Heart right ventricle (tissue), 16 donors: Measurements from ENCODE around the gene DHRS13. TPM values are rescaled to one million over a fixed set of nuclear protein-coding genes. Genes with fewer than 3 reads are reported as not detected.
A peak's percentile ranks its signal among the peaks of the same experiment; 100 is the strongest.

Experiments used
- ATAC-seq, 8 donors: fragments of 200-7000 bp; cut with Tn5 transposase; one replicate each; pipeline ENCODE4 v1.9.1; 2020; ENCODE audit warnings: mild to moderate bottlenecking in 8 of 8, moderate library complexity in 8 of 8, moderate number of reproducible peaks in 1 of 8
- DNase-seq, 2 donors: peaks; one replicate each; pipeline ENCODE4 v3.0.0-alpha.2; 2020
- H3K27ac ChIP-seq, 10 donors: fragments of 200-600 bp; sonication (generic) in 2 of 10; one replicate each; pipeline versions ENCODE4 v1.5.0 to v1.8.0; 2020 to 2022; ENCODE audit warnings: mild to moderate bottlenecking in 3 of 10
- H3K27me3 ChIP-seq, 7 donors: fragments of 200-600 bp; one replicate each; pipeline ENCODE4 v1.8.0; 2021 to 2022; ENCODE audit warnings: mild to moderate bottlenecking in 2 of 7
- H3K36me3 ChIP-seq, 9 donors: fragments of 200-600 bp; sonication (generic) in 1 of 9; one replicate each; pipeline versions ENCODE4 v1.5.0 to v1.8.0; 2020 to 2022; ENCODE audit warnings: mild to moderate bottlenecking in 2 of 9
- H3K4me1 ChIP-seq, 9 donors: fragments of 200-600 bp; sonication (generic) in 1 of 9; one replicate each; pipeline versions ENCODE4 v1.5.0 to v1.8.0; 2020 to 2022; ENCODE audit warnings: mild to moderate bottlenecking in 4 of 9
- H3K4me3 ChIP-seq, 10 donors: fragments of 200-600 bp; sonication (generic) in 2 of 10; one replicate each; pipeline versions ENCODE4 v1.5.0 to v1.8.0; 2020 to 2022; ENCODE audit warnings: mild to moderate bottlenecking in 7 of 10, moderate library complexity in 2 of 10
- H3K9me3 ChIP-seq, 11 donors: fragments of 200-600 bp in 10 of 11; sonication (generic) in 2 of 11; one replicate each; pipeline versions ENCODE4 v1.5.0 to v1.8.0; 2013 to 2022; ENCODE audit warnings: mild to moderate bottlenecking in 2 of 11, control low read depth in 1 of 11, moderate library complexity in 1 of 11
- CTCF ChIP-seq, 9 donors: fragments of 200-600 bp; sonication (generic) in 2 of 9; IDR thresholded peaks; one replicate each; pipeline versions ENCODE4 v1.5.0 to v1.8.0; 2021 to 2022; ENCODE audit warnings: antibody characterized with exemption in 9 of 9, mild to moderate bottlenecking in 5 of 9, moderate library complexity in 1 of 9
- WGBS, 2 donors: extraction: QIAGEN DNeasy Blood & Tissue Kit; methylation state at CpG; one replicate each; pipeline ENCODE4 v1.1.7; 2013; ENCODE audit warnings: inconsistent platforms in 1 of 2; 5-methylcytosine and 5-hydroxymethylcytosine counted together
- intact Hi-C, 10 donors: fragments of 100-400 bp; cut with DNase I; formaldehyde crosslinking; loops; one replicate each; pipeline versions ENCODE4 v1.11.1 to v1.14.2; 2022
- long read RNA-seq, 3 donors: library from polyadenylated mRNA; unstranded; transcript quantifications; one replicate each; pipeline ENCODE4 v2.0.0, GENCODE V29; 2020 to 2021
- polyA plus RNA-seq, 2 donors: library from polyadenylated mRNA; stranded (reverse); fragments of 200-250 nt; gene quantifications; one replicate each; pipeline ENCODE4 v1.2.3, GENCODE V29; 2013
- total RNA-seq, 10 donors: library from RNA; stranded (reverse); fragmentation: NEBNext Ultra II Directional in 3 of 10; extraction: Animal tissue kit (Norgen Biotek cat#: 25700) in 3 of 10; gene quantifications; one replicate each; pipeline versions ENCODE4 v1.2.1 to v1.2.4, GENCODE V29; 2021 to 2023
- donor health status: Arrhythmogenic right ventricular cardiomyopathy.
- donor health status: ischemic (EF 13 %, LVEDD 7.1; RV severe dilation, severe dysfunction).
- donor health status: healthy with polysubstance abuse.
- donor health status: DM: no; HTN: yes; CAD: no.
- donor health status: DM: no; HTN: no; CAD: no.
- donor health status: ischemic (EF 25% LVEDD 6.9; RV normal size, moderate dysfunction).
- donor health status: ischemic (EF 25% LVEDD 5.7; RV mildly dilated, moderate dysfunction).
- donor health status: healthy.
- donor health status: DM: yes; HTN: yes; CAD: no.
- donor health status: Ischemic cardiomyopathy.
- donor health status: ischemic (EF 35%, LVEDD 5.7; RV mildly dilated, moderate dysfunction).
- donor health status: nonischemic (EF 11% LVEDD 7.7; RV severe dilation, severe dysfunction).
- donor health status: DM: yes; HTN: yes; CAD: no.
- donor health status: PGD.
- donor health status: ischemic (EF 29% LVEDD 5.4; RV normal size, mild dysfunction).
- donor health status: nonischemic (EF 23%, LVEDD 6.1; RV moderate dilation, normal function).

Gene DHRS13
- total RNA-seq (1 to 10 TPM; 1.1 to 5.6 (median 2.2) TPM), polyA plus RNA-seq (1 to 10 TPM; 5.4 to 5.5 TPM)
- long read RNA-seq, donor 1, partial matches to known transcripts = 2 of 9 reads
- long read RNA-seq, donor 1, other reads (novel, unspliced or antisense) = 1 of 9 reads
- long read RNA-seq, donor 2, partial matches to known transcripts = 0 of 5 reads
- long read RNA-seq, donor 2, other reads (novel, unspliced or antisense) = 0 of 5 reads
- long read RNA-seq, donor 3, transcript DHRS13-201 (5 exons, 1,921 nt) = major isoform, 7 of 12 reads
- long read RNA-seq, donor 3, partial matches to known transcripts = 1 of 12 reads
- long read RNA-seq, donor 3, other reads (novel, unspliced or antisense) = 2 of 12 reads

GRCh38 chr17:28902819-28903545, at the start of gene DHRS13:
Gene DHRS13, minus strand, starts transcription at chr17:28903079. Its CDS starts 135 bp downstream, at chr17:28902944.
- WGBS, 2 donors = 1% methylated on average over 46 to 55 of the region's 55 CpGs
- TF ChIP-seq CTCF (IDR thresholded peaks at IDR 0.05) = peak; percentile 62 to 94 (median 86)
- Histone ChIP-seq H3K9me3 (no peaks in the 10 kb centered on the region), H3K27me3 (no peaks in the 10 kb centered on the region), H3K27ac (peak within 1 kb of the TSS; percentile 48 to 88 (median 78)), H3K4me3 (peak within 1 kb of the TSS; percentile 19 to 83 (median 73)), H3K36me3 (peaks cover 0 to 29% (median 24%) of the 10 kb centered on the region in 9 donors), H3K4me1 (peaks cover 6 to 49% (median 22%) of the 10 kb centered on the region in 9 donors)
- DNase-seq (peak; percentile 85 to 93), ATAC-seq (peak; percentile 89 to 94 (median 92))
- intact Hi-C loops = loop anchor here in 7 of 10 donors (5.0 to 10.0 kb wide), 7 partner anchors 34 to 176 kb away; partner anchors contain the start of genes ERAL1 (in 1 of the 7), NEK8 (in 1 of the 7) and TLCD1 (in 1 of the 7)

GRCh38 chr17:28951991-28952975, 49.4 kb upstream of the DHRS13 start:
- 5 to 6% methylated on average over 36 of the region's 36 CpGs for WGBS, 2 donors
- DNase-seq (peak; percentile 92 to 98), ATAC-seq (peak; percentile 81 to 92 (median 87))
- Histone ChIP-seq H3K36me3 (peaks cover 0 to 10% (median 0%) of the 10 kb centered on the region in 9 donors), H3K4me3 (peak overlapping the region; percentile 40 to 93 (median 74)), H3K27me3 (no peaks in the 10 kb centered on the region), H3K9me3 (no peaks in the 10 kb centered on the region), H3K27ac (peak overlapping the region; percentile 87 to 99 (median 98)), H3K4me1 (peaks cover 8 to 28% (median 25%) of the 10 kb centered on the region in 9 donors)
- peak in 1 of 9 donors; percentile 8 for TF ChIP-seq CTCF (IDR thresholded peaks at IDR 0.05)
- intact Hi-C loops = loop anchor here in 5 of 10 donors (2.0 to 10.0 kb wide), 5 partner anchors 223 to 617 kb away; partner anchors contain the start of genes NEK8 (in 5 of the 5), TLCD1 (in 4 of the 5), IFT20 (in 2 of the 5) and TNFAIP1 (in 2 of the 5)

GRCh38 chr17:28951428-28951990, 48.6 kb upstream of the DHRS13 start, which contains the start of gene PHF12:
Gene PHF12, minus strand, starts transcription at chr17:28951518. Its CDS starts 558 bp downstream, at chr17:28950960.
- ATAC-seq (peak; percentile 86 to 95 (median 90)), DNase-seq (peak; percentile 99 to 100)
- no peaks in the 10 kb centered on the region for H3K27me3 ChIP-seq
- 0 to 1% methylated on average over 51 of the region's 51 CpGs for WGBS, 2 donors
- H3K4me3 ChIP-seq = peak within 1 kb of the TSS; percentile 68 to 93 (median 88)
- H3K9me3 ChIP-seq = no peaks in the 10 kb centered on the region
- peak within 1 kb of the TSS; percentile 87 to 99 (median 98) for H3K27ac ChIP-seq
- intact Hi-C loops = loop anchor here in 5 of 10 donors (5.0 to 10.0 kb wide), 4 partner anchors 224 to 617 kb away; partner anchors contain the start of genes NEK8 (in 4 of the 5), TLCD1 (in 4 of the 5), IFT20 (in 2 of the 5) and TNFAIP1 (in 2 of the 5)
- TF ChIP-seq CTCF (IDR thresholded peaks at IDR 0.05) = no peak
- peaks cover 12 to 36% (median 33%) of the 10 kb centered on the region in 9 donors for H3K4me1 ChIP-seq
- peaks cover 0 to 18% (median 0%) of the 10 kb centered on the region in 9 donors for H3K36me3 ChIP-seq
